A549 (cell line): ENCODE data around the gene FBXO28. TPM values are rescaled to one million over a fixed set of nuclear protein-coding genes. Genes with fewer than 3 reads are reported as not detected.
A peak's percentile ranks its signal among the peaks of the same experiment; 100 is the strongest.

ENCODE experiments used
- ATAC-seq, 2 experiments: fragments of 200-7000 bp in 1 of 2; fragments of >200 bp in 1 of 2; cut with Nextera tagmentation in 1 of 2; cut with Tn5 transposase in 1 of 2; 3 replicates each; pipeline versions ENCODE4 v1.8.0 to v1.9.1; 2018 to 2020; ENCODE audit warnings: mild to moderate bottlenecking in 1 of 2, moderate library complexity in 1 of 2
- CTCF ChIA-PET: fragments of 300-600 bp; sonication (Branson Sonifier 250); formaldehyde crosslinking; extraction: SDS; loops from one replicate; lab custom pipeline; 2021; ENCODE audit warnings: antibody characterized with exemption, inconsistent platforms; lab: Yijun Ruan, JAX
- POLR2A ChIA-PET: fragments of 350-600 bp; formaldehyde crosslinking; extraction: SDS; loops from one replicate; lab custom pipeline; 2021; ENCODE audit warnings: antibody characterized with exemption, inconsistent platforms; lab: Yijun Ruan, JAX
- DNase-seq, 2 experiments: peaks; one replicate each; pipeline versions ENCODE4 v3.0.0 to v3.0.0-alpha.2; 2011 to 2016; ENCODE audit warnings: low read depth in 1 of 2, low spot score in 1 of 2
- FAIRE-seq: peaks from 2 replicates; lab custom pipeline; 2011; peaks lifted over from hg19 to GRCh38; lab: Jason Lieb, UNC
- H3K27ac ChIP-seq, 2 experiments: fragments of >200 bp; sonication (Bioruptor Twin); formaldehyde crosslinking; 3 replicates each; pipeline ENCODE4 v1.5.1; 2016 to 2017
- H3K4me1 ChIP-seq: fragments of >200 bp; sonication (Bioruptor Twin); formaldehyde crosslinking; 3 replicates; pipeline ENCODE4 v1.6.1; 2016
- H3K4me2 ChIP-seq: fragments of >200 bp; sonication (Bioruptor Twin); formaldehyde crosslinking; 3 replicates; pipeline ENCODE4 v1.6.1; 2016
- H3K4me3 ChIP-seq: fragments of >200 bp; sonication (Bioruptor Twin); formaldehyde crosslinking; 3 replicates; pipeline ENCODE4 v1.5.1; 2016
- H3K9me3 ChIP-seq: fragments of >200 bp; sonication (Bioruptor Twin); formaldehyde crosslinking; 3 replicates; pipeline ENCODE4 v1.6.1; 2016
- CBX8 ChIP-seq: fragments of 200-600 bp; sonication (generic); IDR thresholded peaks from 2 replicates; pipeline ENCODE4 v1.6.1; 2016
- CHD2 ChIP-seq: fragments of 150-350 bp; IDR thresholded peaks from 2 replicates; pipeline ENCODE4 v1.6.1; 2014; ENCODE audit warnings: low read length; ENCODE audit not compliant: partially characterized antibody
- EHF ChIP-seq: fragments of 250-450 bp; sonication (Bioruptor Pico); IDR thresholded peaks from 2 replicates; pipeline ENCODE4 v1.5.0; 2020; ENCODE audit warnings: mild to moderate bottlenecking
- EHMT2 ChIP-seq: fragments of 200-600 bp; sonication (generic); IDR thresholded peaks from 2 replicates; pipeline ENCODE4 v1.6.1; 2016; ENCODE audit warnings: antibody characterized with exemption, low read depth, mild to moderate bottlenecking, moderate library complexity
- EP300 ChIP-seq, 2 experiments: fragments of >200 bp; sonication (Bioruptor Twin); formaldehyde crosslinking; IDR thresholded peaks; 2 replicates in 1 of 2; 3 replicates in 1 of 2; pipeline ENCODE4 v1.6.1; 2016 to 2017
- ESRRA ChIP-seq: fragments of 150-350 bp; IDR thresholded peaks from 2 replicates; pipeline ENCODE4 v1.6.1; 2014; ENCODE audit warnings: mild to moderate bottlenecking, low read length, borderline replicate concordance
- HDAC2 ChIP-seq: fragments of 200-600 bp; sonication (generic); IDR thresholded peaks from 2 replicates; pipeline ENCODE4 v1.6.1; 2016
- HEYL ChIP-seq: fragments of 250-450 bp; sonication (Bioruptor Pico); IDR thresholded peaks from 2 replicates; pipeline ENCODE4 v1.8.0; 2021; ENCODE audit warnings: mild to moderate bottlenecking, moderate library complexity
- HMGXB4 ChIP-seq: fragments of 250-450 bp; sonication (Bioruptor Pico); IDR thresholded peaks from 2 replicates; pipeline ENCODE4 v1.5.0; 2021; ENCODE audit warnings: mild to moderate bottlenecking, moderate library complexity, borderline replicate concordance
- JUNB ChIP-seq: fragments of >200 bp; sonication (Bioruptor Twin); formaldehyde crosslinking; IDR thresholded peaks from 2 replicates; pipeline ENCODE4 v1.6.1; 2016
- KDM1A ChIP-seq: fragments of 200-600 bp; sonication (generic); IDR thresholded peaks from 2 replicates; pipeline ENCODE4 v1.6.1; 2016; ENCODE audit warnings: low read depth, mild to moderate bottlenecking
- MAFK ChIP-seq: fragments of 450-650 bp; IDR thresholded peaks from 2 replicates; pipeline ENCODE4 v1.6.1; 2014; ENCODE audit not compliant: partially characterized antibody
- MYC ChIP-seq: IDR thresholded peaks from 2 replicates; pipeline ENCODE4 v1.6.1; 2012; ENCODE audit warnings: mild to moderate bottlenecking, inconsistent platforms, low read length, improper control_type of control experiment, borderline replicate concordance
- PHF8 ChIP-seq: fragments of 200-600 bp; sonication (generic); IDR thresholded peaks from 2 replicates; pipeline ENCODE4 v1.6.1; 2016; ENCODE audit warnings: low read depth, mild to moderate bottlenecking, antibody characterized with exemption, moderate library complexity, borderline replicate concordance
- RAD21 ChIP-seq, 2 experiments: fragments of >200 bp in 1 of 2; sonication (Bioruptor Twin) in 1 of 2; formaldehyde crosslinking in 1 of 2; IDR thresholded peaks in 1 of 2; conservative IDR thresholded peaks in 1 of 2; 2 replicates in 1 of 2; 3 replicates in 1 of 2; pipeline ENCODE4 v1.6.1; 2012 to 2018; ENCODE audit warnings: inconsistent platforms in 1 of 2
- RCOR1 ChIP-seq: fragments of 150-350 bp; IDR thresholded peaks from 2 replicates; pipeline ENCODE4 v1.6.1; 2014; ENCODE audit warnings: antibody characterized with exemption, low read length, low read depth
- RFX5 ChIP-seq: fragments of 450-650 bp; IDR thresholded peaks from 2 replicates; pipeline ENCODE4 v1.7.1; 2014; ENCODE audit warnings: antibody characterized with exemption, mild to moderate bottlenecking, moderate library complexity
- RNF2 ChIP-seq: fragments of 200-600 bp; sonication (generic); IDR thresholded peaks from 2 replicates; pipeline ENCODE4 v1.6.1; 2016; ENCODE audit warnings: low read depth, mild to moderate bottlenecking, antibody characterized with exemption, moderate library complexity, borderline replicate concordance
- TFCP2L1 ChIP-seq: fragments of 250-450 bp; sonication (Bioruptor Pico); IDR thresholded peaks from 2 replicates; pipeline ENCODE4 v1.5.0; 2021; ENCODE audit warnings: mild to moderate bottlenecking
- TP53 ChIP-seq: fragments of 250-450 bp; sonication (Bioruptor Pico); IDR thresholded peaks from 2 replicates; pipeline ENCODE4 v1.5.0; 2021; ENCODE audit warnings: mild to moderate bottlenecking, moderate library complexity
- ZFP36 ChIP-seq: fragments of 450-650 bp; IDR thresholded peaks from 2 replicates; pipeline ENCODE4 v1.6.1; 2014; ENCODE audit warnings: borderline replicate concordance; ENCODE audit not compliant: partially characterized antibody
- ZSCAN20 ChIP-seq: fragments of 250-450 bp; sonication (Bioruptor Pico); IDR thresholded peaks from 2 replicates; pipeline ENCODE4 v1.8.0; 2022; ENCODE audit warnings: mild to moderate bottlenecking, moderate library complexity
- WGBS: methylation state at CpG from one replicate; pipeline ENCODE4 v1.1.6; 2017; ENCODE audit errors: missing lambda C conversion rate; 5-methylcytosine and 5-hydroxymethylcytosine counted together
- polyA plus RNA-seq, 4 experiments: library from polyadenylated mRNA; depleted of rRNA in 3 of 4; stranded (reverse); fragments of >200 nt; fragmentation: RNase III in 1 of 4; extraction: RNeasy Plus Mini Kit Qiagen cat#74134 plus additional on column Dnase treatment in 1 of 4; gene quantifications; 2 replicates in 3 of 4; 3 replicates in 1 of 4; pipeline ENCODE4 v1.2.3, GENCODE V29; 2011 to 2017
- TF ChIP-seq, protein P1 (sequence below): IDR thresholded peaks from 2 replicates; pipeline ENCODE4 v1.6.1; 2012
- TF ChIP-seq, protein P2 (sequence below): fragments of >200 bp; sonication (Bioruptor Twin); formaldehyde crosslinking; IDR thresholded peaks from 2 replicates; pipeline ENCODE4 v1.6.1; 2016
- TF ChIP-seq, protein P3 (sequence below): IDR thresholded peaks from 2 replicates; pipeline ENCODE4 v1.6.1; 2012
- TF ChIP-seq, protein P4 (sequence below): fragments of >200 bp; sonication (Bioruptor Twin); formaldehyde crosslinking; IDR thresholded peaks from 3 replicates; pipeline ENCODE4 v1.5.1; 2016

FBXO28 gene
- polyA plus RNA-seq, 2 of the 4 experiments (the other 2 are of a cell fraction) = 19.1 to 31.5 TPM

- ATAC-seq = no peak
- H3K4me1 ChIP-seq = no peaks in the 10 kb centered on the region; the same call in 2 of the 3 replicates
- no peak for DNase-seq
- H3K4me3 ChIP-seq = no peak overlapping the region
- no peak for TF ChIP-seq RFX5
- TF ChIP-seq MYC = no peak
- TF ChIP-seq PHF8 = no peak
- TF ChIP-seq RNF2 = no peak
- TF ChIP-seq, protein P1, sequence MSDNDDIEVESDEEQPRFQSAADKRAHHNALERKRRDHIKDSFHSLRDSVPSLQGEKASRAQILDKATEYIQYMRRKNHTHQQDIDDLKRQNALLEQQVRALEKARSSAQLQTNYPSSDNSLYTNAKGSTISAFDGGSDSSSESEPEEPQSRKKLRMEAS = no peak
- TF ChIP-seq HEYL (CRISPR knock-in tag) = no peak
- TF ChIP-seq ESRRA = no peak
- no peak for TF ChIP-seq CBX8
- TF ChIP-seq MAFK = no peak
- H3K4me2 ChIP-seq = no peak overlapping the region
- WGBS = 6% methylated on average over 1 of the region's 1 CpG
- peak; percentile 59 for FAIRE-seq
- POLR2A ChIA-PET = no interaction called here
- peaks cover 14% of the 10 kb centered on the region; the same call in 2 of the 3 replicates for H3K9me3 ChIP-seq
- H3K27ac ChIP-seq = no peak overlapping the region
- CTCF ChIA-PET = interaction anchor here (1.2 kb wide), 1 partner anchor 235 kb away, joined by 3 read pairs; no protein-coding TSS in a partner anchor
Measured at GRCh38 chr1:224132901-224133300, 19.0 kb downstream of the FBXO28 start.

DNA sequence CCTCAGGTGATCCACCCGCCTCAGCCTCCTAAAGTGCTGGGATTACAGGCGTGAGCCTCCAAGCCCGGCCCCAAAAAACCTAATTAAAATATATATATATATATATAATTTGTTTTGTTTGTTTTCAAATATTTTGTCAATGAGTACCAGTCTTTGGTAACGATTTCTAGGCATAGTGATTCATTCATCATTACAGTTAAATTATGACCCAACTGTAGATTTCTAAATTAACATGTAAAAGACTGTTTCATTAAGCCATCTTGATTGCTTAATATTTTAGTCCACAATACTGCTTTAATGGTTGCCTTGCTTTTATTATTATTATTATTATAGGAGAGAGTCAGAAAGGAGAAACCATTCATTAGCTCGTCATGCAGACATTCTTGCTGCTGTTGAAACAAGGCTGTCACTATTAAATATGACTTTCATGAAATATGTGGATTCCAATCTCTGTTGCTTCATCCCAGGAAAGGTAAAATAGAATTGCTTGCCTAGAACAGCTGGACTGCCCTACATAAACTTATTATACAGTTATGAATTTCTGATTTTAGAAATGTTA is 19.9 kb downstream of the FBXO28 start:
- no peak for DNase-seq
- CTCF ChIA-PET = interaction anchor here (1.1 kb wide), 1 partner anchor 9 kb away, joined by 3 read pairs; no protein-coding TSS in a partner anchor
- no peak for TF ChIP-seq HDAC2
- TF ChIP-seq RCOR1 = no peak
- no peak for TF ChIP-seq RNF2
- TF ChIP-seq, protein P2, sequence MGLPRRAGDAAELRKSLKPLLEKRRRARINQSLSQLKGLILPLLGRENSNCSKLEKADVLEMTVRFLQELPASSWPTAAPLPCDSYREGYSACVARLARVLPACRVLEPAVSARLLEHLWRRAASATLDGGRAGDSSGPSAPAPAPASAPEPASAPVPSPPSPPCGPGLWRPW = no peak
- no peak for TF ChIP-seq HMGXB4 (CRISPR knock-in tag)
- POLR2A ChIA-PET = no interaction called here
- H3K4me1 ChIP-seq = no peaks in the 10 kb centered on the region
- no peak overlapping the region for H3K4me3 ChIP-seq
- H3K4me2 ChIP-seq = no peak overlapping the region
- no peak overlapping the region for H3K27ac ChIP-seq
- WGBS = 73% methylated on average over 5 of the region's 5 CpGs
- no peak for FAIRE-seq
- peaks cover 14% of the 10 kb centered on the region; the same call in 2 of the 3 replicates for H3K9me3 ChIP-seq
- ATAC-seq = no peak

GRCh38 chr1:224137518-224137917 is 23.6 kb downstream of the FBXO28 start:
- no peak overlapping the region for H3K4me2 ChIP-seq
- no peaks in the 10 kb centered on the region for H3K4me1 ChIP-seq
- no peak for ATAC-seq
- TF ChIP-seq RAD21 (conservative IDR thresholded peaks at IDR 0.05 in 1 of 2, IDR thresholded peaks at IDR 0.05 in 1 of 2) (no peak), EP300 (IDR thresholded peaks at IDR 0.05) (no peak), CHD2 (no peak), KDM1A (no peak), ZFP36 (no peak), EHMT2 (no peak), PHF8 (no peak), JUNB (no peak), RNF2 (no peak), EHF (CRISPR knock-in tag) (no peak), HDAC2 (no peak), TP53 (CRISPR knock-in tag) (no peak), ZSCAN20 (no peak), TFCP2L1 (CRISPR knock-in tag) (no peak), MYC (no peak)
- TF ChIP-seq, protein P2 = no peak
- TF ChIP-seq, protein P3, sequence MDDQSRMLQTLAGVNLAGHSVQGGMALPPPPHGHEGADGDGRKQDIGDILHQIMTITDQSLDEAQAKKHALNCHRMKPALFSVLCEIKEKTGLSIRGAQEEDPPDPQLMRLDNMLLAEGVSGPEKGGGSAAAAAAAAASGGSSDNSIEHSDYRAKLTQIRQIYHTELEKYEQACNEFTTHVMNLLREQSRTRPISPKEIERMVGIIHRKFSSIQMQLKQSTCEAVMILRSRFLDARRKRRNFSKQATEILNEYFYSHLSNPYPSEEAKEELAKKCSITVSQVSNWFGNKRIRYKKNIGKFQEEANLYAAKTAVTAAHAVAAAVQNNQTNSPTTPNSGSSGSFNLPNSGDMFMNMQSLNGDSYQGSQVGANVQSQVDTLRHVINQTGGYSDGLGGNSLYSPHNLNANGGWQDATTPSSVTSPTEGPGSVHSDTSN = no peak
- TF ChIP-seq, protein P4, sequence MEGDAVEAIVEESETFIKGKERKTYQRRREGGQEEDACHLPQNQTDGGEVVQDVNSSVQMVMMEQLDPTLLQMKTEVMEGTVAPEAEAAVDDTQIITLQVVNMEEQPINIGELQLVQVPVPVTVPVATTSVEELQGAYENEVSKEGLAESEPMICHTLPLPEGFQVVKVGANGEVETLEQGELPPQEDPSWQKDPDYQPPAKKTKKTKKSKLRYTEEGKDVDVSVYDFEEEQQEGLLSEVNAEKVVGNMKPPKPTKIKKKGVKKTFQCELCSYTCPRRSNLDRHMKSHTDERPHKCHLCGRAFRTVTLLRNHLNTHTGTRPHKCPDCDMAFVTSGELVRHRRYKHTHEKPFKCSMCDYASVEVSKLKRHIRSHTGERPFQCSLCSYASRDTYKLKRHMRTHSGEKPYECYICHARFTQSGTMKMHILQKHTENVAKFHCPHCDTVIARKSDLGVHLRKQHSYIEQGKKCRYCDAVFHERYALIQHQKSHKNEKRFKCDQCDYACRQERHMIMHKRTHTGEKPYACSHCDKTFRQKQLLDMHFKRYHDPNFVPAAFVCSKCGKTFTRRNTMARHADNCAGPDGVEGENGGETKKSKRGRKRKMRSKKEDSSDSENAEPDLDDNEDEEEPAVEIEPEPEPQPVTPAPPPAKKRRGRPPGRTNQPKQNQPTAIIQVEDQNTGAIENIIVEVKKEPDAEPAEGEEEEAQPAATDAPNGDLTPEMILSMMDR = no peak
- TF ChIP-seq, all 56 proteins: peak for 0
- no peaks in the 10 kb centered on the region for H3K9me3 ChIP-seq
- POLR2A ChIA-PET = no interaction called here
- DNase-seq (no peak), FAIRE-seq (no peak)
- CTCF ChIA-PET = interaction anchor here (0.6 to 2.0 kb wide), 4 partner anchors 22 to 209 kb away, joined by 3 to 7 read pairs (median 3); no protein-coding TSS in a partner anchor
- no peak overlapping the region for H3K4me3 ChIP-seq
- H3K27ac ChIP-seq = no peak overlapping the region
